RWPE2 (cell line): ENCODE results near the gene ASCC1.

Experiments
- ATAC-seq: fragments of 200-7000 bp; cut with Tn5 transposase; 3 replicates; pipeline ENCODE4 v1.9.1; 2021; ENCODE audit warnings: low read depth
- DNase-seq: peaks from one replicate; pipeline ENCODE4 v3.0.0-alpha.2; 2020; ENCODE audit warnings: low spot score
- H3K27ac ChIP-seq: fragments of 450-650 bp; 2 replicates; pipeline ENCODE4 v1.5.1; 2017; ENCODE audit warnings: mild to moderate bottlenecking; ENCODE audit not compliant: poor library complexity, severe bottlenecking
- H3K27me3 ChIP-seq: fragments of 250-450 bp; sonication (Bioruptor Pico); 2 replicates; pipeline ENCODE4 v1.5.1; 2021; ENCODE audit warnings: mild to moderate bottlenecking, moderate library complexity; ENCODE audit not compliant: insufficient read depth, poor library complexity, severe bottlenecking
- H3K36me3 ChIP-seq: fragments of 250-450 bp; sonication (Bioruptor Pico); 2 replicates; pipeline ENCODE4 v1.5.1; 2020; ENCODE audit warnings: low read depth, mild to moderate bottlenecking, moderate library complexity
- H3K4me1 ChIP-seq: fragments of 250-450 bp; sonication (Bioruptor Pico); 2 replicates; pipeline ENCODE4 v1.5.1; 2021; ENCODE audit warnings: mild to moderate bottlenecking, moderate library complexity; ENCODE audit not compliant: insufficient read depth, poor library complexity, severe bottlenecking
- H3K4me3 ChIP-seq: fragments of 250-450 bp; sonication (Bioruptor Pico); 2 replicates; pipeline ENCODE4 v1.5.1; 2021; ENCODE audit warnings: mild to moderate bottlenecking, moderate library complexity; ENCODE audit not compliant: severe bottlenecking
- H3K9me3 ChIP-seq: fragments of 250-450 bp; sonication (Bioruptor Pico); 2 replicates; pipeline ENCODE4 v1.5.1; 2021; ENCODE audit warnings: mild to moderate bottlenecking, moderate library complexity; ENCODE audit not compliant: severe bottlenecking
- CTCF ChIP-seq: fragments of 450-650 bp; IDR thresholded peaks from one replicate; pipeline ENCODE4 v1.5.1; 2017; ENCODE audit warnings: mild to moderate bottlenecking, moderate library complexity; ENCODE audit not compliant: poor library complexity, severe bottlenecking

Gene ASCC1

GRCh38 chr10:72258617-72259016, 42.5 kb upstream of the ASCC1 start:
- Histone ChIP-seq H3K27ac (peak overlapping the region; percentile 99), H3K27me3 (no peaks in the 10 kb centered on the region), H3K36me3 (no peaks in the 10 kb centered on the region), H3K4me1 (peaks cover 57% of the 10 kb centered on the region), H3K4me3 (no peak overlapping the region), H3K9me3 (no peaks in the 10 kb centered on the region)
- no peak for DNase-seq
- ATAC-seq: no peak
- no peak for TF ChIP-seq CTCF

- Histone ChIP-seq H3K4me1 (peaks cover 44% of the 10 kb centered on the region), H3K27ac (peak overlapping the region; percentile 99), H3K4me3 (no peak overlapping the region), H3K36me3 (no peaks in the 10 kb centered on the region), H3K27me3 (no peaks in the 10 kb centered on the region), H3K9me3 (no peaks in the 10 kb centered on the region)
- no peak for DNase-seq
- no peak for TF ChIP-seq CTCF
- no peak for ATAC-seq
Observed at GRCh38 chr10:72257051-72257892, 41.2 kb upstream of the ASCC1 start.

- Histone ChIP-seq H3K36me3 (no peaks in the 10 kb centered on the region), H3K27me3 (no peaks in the 10 kb centered on the region), H3K4me1 (peaks cover 33% of the 10 kb centered on the region), H3K4me3 (no peak overlapping the region), H3K9me3 (no peaks in the 10 kb centered on the region), H3K27ac (peak overlapping the region; percentile 99)
- no peak for DNase-seq
- no peak for TF ChIP-seq CTCF
- ATAC-seq: no peak
Observed at GRCh38 chr10:72255977-72256729, 40.1 kb upstream of the ASCC1 start.

GRCh38 chr10:72254813-72255568, 38.9 kb upstream of the ASCC1 start:
- no peak for TF ChIP-seq CTCF
- no peak overlapping the region for H3K4me3 ChIP-seq
- no peaks in the 10 kb centered on the region for H3K9me3 ChIP-seq
- H3K4me1 ChIP-seq: peaks cover 28% of the 10 kb centered on the region
- no peaks in the 10 kb centered on the region for H3K27me3 ChIP-seq
- ATAC-seq (peak; percentile 88), DNase-seq (peak; percentile 77)
- no peaks in the 10 kb centered on the region for H3K36me3 ChIP-seq
- peak overlapping the region; percentile 99 for H3K27ac ChIP-seq
